BJ (cell line): Measurements from ENCODE around the gene TMEM252. TPM values are rescaled to one million over a fixed set of nuclear protein-coding genes. Genes with fewer than 3 reads are reported as not detected.

Experiments
- CTCF ChIA-PET: fragments of 350-600 bp; formaldehyde crosslinking; extraction: SDS; loops from one replicate; lab custom pipeline; 2021; ENCODE audit warnings: antibody characterized with exemption, inconsistent platforms; lab: Yijun Ruan, JAX
- POLR2A ChIA-PET: fragments of 300-600 bp; sonication (Branson Sonifier 250); formaldehyde crosslinking; extraction: SDS; loops from one replicate; lab custom pipeline; 2021; ENCODE audit warnings: antibody characterized with exemption; lab: Charles Lee
- DNase-seq: peaks from one replicate; pipeline ENCODE4 v3.0.0-alpha.2; 2011; ENCODE audit warnings: low read depth
- H3K27me3 ChIP-seq: 2 replicates; pipeline ENCODE4 v1.6.0; 2011; ENCODE audit warnings: low read length; ENCODE audit not compliant: control insufficient read depth, insufficient read depth
- H3K36me3 ChIP-seq: 2 replicates; pipeline ENCODE4 v1.5.1; 2011; ENCODE audit warnings: low read length; ENCODE audit not compliant: control insufficient read depth, insufficient read depth
- H3K4me3 ChIP-seq: 2 replicates; pipeline ENCODE4 v1.5.1; 2011; ENCODE audit warnings: low read depth, mild to moderate bottlenecking, control low read depth, low read length
- polyA plus RNA-seq: library from polyadenylated mRNA; depleted of rRNA; stranded (reverse); fragments of >200 nt; gene quantifications from 2 replicates; pipeline ENCODE4 v1.2.3, GENCODE V29; 2011
- TF ChIP-seq, protein P1 (sequence below): IDR thresholded peaks from 2 replicates; pipeline ENCODE4 v1.5.1; 2011; ENCODE audit warnings: low read depth, mild to moderate bottlenecking, control low read depth, inconsistent platforms, low read length, moderate library complexity; ENCODE audit not compliant: insufficient read depth

Gene TMEM252
- polyA plus RNA-seq, 1 experiment, result not detected

DNA sequence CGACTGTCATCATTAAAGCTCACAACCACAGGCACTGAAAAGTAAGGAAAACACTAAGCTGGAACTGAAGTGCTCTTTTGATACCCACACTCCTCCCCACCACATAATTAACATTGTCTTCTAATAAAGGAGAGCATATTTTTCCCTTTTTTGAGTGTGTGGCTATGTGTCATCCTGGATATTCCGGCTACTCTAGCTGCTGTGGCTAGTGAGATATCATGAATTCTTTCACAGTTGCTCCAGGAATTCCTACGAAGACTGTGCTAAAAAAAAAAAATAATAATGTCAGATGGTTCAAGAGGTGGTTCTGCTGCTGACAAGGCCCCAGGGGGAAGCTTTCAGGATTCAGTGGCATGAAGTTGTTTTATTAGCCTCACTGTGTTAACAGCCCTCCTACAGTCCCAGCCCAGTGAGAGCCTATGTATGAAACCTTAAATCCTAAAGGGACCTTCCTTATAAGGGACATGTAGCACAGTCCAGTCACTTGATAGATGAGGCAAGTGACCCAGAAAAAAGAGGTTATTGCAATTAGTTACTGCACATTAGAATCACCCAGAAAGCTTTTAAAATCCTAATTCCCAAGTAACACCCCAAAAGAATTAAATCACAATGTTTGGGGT is 46.6 kb downstream of the TMEM252 start:
- H3K27me3 ChIP-seq, result no peaks in the 10 kb centered on the region; the same call in 1 of the 2 replicates
- no peak overlapping the region for H3K4me3 ChIP-seq
- ChIA-PET CTCF (interaction anchor here (0.7 to 1.7 kb wide), 3 partner anchors 13 to 18 kb away, joined by 3 to 7 read pairs (median 4); no protein-coding TSS in a partner anchor), POLR2A (no interaction called here)
- no peak for DNase-seq
- no peaks in the 10 kb centered on the region for H3K36me3 ChIP-seq
- TF ChIP-seq, protein P1, sequence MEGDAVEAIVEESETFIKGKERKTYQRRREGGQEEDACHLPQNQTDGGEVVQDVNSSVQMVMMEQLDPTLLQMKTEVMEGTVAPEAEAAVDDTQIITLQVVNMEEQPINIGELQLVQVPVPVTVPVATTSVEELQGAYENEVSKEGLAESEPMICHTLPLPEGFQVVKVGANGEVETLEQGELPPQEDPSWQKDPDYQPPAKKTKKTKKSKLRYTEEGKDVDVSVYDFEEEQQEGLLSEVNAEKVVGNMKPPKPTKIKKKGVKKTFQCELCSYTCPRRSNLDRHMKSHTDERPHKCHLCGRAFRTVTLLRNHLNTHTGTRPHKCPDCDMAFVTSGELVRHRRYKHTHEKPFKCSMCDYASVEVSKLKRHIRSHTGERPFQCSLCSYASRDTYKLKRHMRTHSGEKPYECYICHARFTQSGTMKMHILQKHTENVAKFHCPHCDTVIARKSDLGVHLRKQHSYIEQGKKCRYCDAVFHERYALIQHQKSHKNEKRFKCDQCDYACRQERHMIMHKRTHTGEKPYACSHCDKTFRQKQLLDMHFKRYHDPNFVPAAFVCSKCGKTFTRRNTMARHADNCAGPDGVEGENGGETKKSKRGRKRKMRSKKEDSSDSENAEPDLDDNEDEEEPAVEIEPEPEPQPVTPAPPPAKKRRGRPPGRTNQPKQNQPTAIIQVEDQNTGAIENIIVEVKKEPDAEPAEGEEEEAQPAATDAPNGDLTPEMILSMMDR, result no peak

DNA sequence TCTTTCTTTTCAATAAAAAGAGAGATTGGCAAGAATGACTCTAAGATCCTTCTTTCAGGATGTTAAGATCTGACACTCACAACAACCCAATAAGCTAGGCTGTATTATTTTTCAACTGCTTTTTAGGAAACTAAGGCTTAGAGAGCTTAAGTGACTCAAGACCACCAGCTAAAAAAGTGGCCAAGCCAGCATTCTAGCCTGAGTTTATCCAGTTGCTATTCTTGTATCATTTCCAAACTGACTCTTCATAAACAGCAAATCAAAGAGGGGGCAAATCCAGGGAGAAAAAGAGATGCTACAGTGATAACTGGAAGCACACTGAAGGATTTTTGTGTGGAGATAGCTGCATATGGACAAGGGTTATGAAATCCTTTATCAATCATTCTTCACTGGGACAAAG is 47.1 kb downstream of the TMEM252 start:
- Histone ChIP-seq H3K4me3 (no peak overlapping the region), H3K36me3 (no peaks in the 10 kb centered on the region), H3K27me3 (no peaks in the 10 kb centered on the region; the same call in 1 of the 2 replicates)
- TF ChIP-seq, protein P1, result no peak
- ChIA-PET POLR2A (no interaction called here), CTCF (interaction anchor here (1.4 to 1.7 kb wide), 3 partner anchors 14 to 36 kb away, joined by 3 to 7 read pairs (median 3); no protein-coding TSS in a partner anchor)
- no peak for DNase-seq

DNA sequence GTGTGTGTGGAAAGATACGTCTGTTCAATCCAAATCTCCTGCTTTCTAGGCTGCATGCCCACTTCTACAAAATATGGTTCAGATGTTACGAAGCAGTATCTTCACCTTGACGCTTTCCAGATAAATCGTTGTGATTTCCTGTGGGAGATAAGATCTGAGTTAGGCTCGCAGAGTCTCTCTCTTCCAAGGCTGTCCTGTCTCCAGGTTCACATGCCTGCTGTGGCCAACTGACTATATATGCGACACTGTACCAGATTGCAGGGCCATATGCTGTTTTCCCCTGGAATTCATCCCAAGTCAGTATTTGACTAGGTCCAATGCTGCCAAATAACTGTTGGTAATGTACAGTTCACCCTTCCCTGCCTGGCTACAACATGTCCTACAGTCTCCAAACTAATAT is 47.9 kb downstream of the TMEM252 start:
- Histone ChIP-seq H3K36me3 (no peaks in the 10 kb centered on the region), H3K4me3 (no peak overlapping the region), H3K27me3 (no peaks in the 10 kb centered on the region; the same call in 1 of the 2 replicates)
- ChIA-PET POLR2A (interaction anchor here (0.6 kb wide), 1 partner anchor 13 kb away, joined by 3 read pairs; no protein-coding TSS in a partner anchor), CTCF (interaction anchor here (0.6 to 1.5 kb wide), 3 partner anchors 20 to 614 kb away, joined by 3 to 4 read pairs (median 3); no protein-coding TSS in a partner anchor)
- TF ChIP-seq, protein P1, result no peak
- DNase-seq, result no peak

DNA sequence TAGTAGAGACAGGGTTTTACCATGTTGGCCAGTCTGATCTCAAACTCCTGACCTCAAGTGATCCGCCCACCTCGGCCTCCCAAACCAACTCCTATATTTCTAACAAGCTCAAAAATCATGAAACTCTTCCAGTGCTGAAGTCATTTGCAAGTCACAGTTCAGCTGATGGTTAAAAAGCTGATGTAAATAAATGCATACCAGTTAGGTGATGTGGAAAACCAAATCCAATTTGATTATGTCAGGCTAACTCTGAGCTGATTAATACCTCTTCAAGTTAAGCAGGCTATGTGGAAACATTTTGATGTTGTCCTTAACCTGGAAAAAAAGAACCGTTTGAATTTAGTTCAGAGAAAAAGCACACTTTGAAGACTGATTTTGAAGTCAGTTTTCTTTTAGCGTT is 51.0 kb downstream of the TMEM252 start:
- no peak for DNase-seq
- ChIA-PET CTCF (interaction anchor here (0.8 kb wide), 1 partner anchor 17 kb away, joined by 3 read pairs; no protein-coding TSS in a partner anchor), POLR2A (no interaction called here)
- no peaks in the 10 kb centered on the region; the same call in 1 of the 2 replicates for H3K27me3 ChIP-seq
- H3K4me3 ChIP-seq, result no peak overlapping the region
- TF ChIP-seq, protein P1, result no peak
- no peaks in the 10 kb centered on the region for H3K36me3 ChIP-seq

DNA sequence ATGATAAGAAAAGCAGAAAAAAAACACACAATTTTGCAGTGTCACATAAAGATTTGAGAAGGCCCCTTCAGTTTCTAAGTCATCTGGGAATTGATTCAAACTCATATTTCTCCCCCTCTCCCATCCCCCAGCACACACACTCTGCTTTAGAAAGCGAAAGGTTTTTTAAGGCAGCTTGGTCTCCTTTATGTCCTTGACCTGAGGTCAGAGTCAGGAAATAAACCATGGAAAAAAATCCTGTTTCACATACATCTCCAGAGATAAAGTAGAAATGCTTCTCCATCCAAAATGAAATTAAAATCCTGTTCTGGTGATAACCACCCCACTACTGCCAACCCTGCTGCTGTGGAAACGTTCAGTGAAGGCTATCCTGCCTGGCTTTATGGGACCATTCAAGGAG is 52.6 kb downstream of the TMEM252 start:
- no peak overlapping the region for H3K4me3 ChIP-seq
- ChIA-PET POLR2A (no interaction called here), CTCF (no interaction called here)
- DNase-seq, result no peak
- no peaks in the 10 kb centered on the region for H3K36me3 ChIP-seq
- H3K27me3 ChIP-seq, result no peaks in the 10 kb centered on the region; the same call in 1 of the 2 replicates
- TF ChIP-seq, protein P1, result no peak
